AG10803 (cell line): ENCODE data around the gene RTN1.

ENCODE experiments used
- DNase-seq: peaks from one replicate; pipeline ENCODE4 v3.0.0; 2010; ENCODE audit warnings: low read depth
- H3K4me3 ChIP-seq: 2 replicates; pipeline ENCODE4 v1.5.1; 2011; ENCODE audit warnings: mild to moderate bottlenecking, low read length, control low read depth
- TF ChIP-seq, protein P1 (sequence below): conservative IDR thresholded peaks from 2 replicates; pipeline ENCODE4 v1.5.1; 2011; ENCODE audit warnings: mild to moderate bottlenecking, low read length, control low read depth, inconsistent platforms

The RTN1 gene, protein sequence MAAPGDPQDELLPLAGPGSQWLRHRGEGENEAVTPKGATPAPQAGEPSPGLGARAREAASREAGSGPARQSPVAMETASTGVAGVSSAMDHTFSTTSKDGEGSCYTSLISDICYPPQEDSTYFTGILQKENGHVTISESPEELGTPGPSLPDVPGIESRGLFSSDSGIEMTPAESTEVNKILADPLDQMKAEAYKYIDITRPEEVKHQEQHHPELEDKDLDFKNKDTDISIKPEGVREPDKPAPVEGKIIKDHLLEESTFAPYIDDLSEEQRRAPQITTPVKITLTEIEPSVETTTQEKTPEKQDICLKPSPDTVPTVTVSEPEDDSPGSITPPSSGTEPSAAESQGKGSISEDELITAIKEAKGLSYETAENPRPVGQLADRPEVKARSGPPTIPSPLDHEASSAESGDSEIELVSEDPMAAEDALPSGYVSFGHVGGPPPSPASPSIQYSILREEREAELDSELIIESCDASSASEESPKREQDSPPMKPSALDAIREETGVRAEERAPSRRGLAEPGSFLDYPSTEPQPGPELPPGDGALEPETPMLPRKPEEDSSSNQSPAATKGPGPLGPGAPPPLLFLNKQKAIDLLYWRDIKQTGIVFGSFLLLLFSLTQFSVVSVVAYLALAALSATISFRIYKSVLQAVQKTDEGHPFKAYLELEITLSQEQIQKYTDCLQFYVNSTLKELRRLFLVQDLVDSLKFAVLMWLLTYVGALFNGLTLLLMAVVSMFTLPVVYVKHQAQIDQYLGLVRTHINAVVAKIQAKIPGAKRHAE

DNA sequence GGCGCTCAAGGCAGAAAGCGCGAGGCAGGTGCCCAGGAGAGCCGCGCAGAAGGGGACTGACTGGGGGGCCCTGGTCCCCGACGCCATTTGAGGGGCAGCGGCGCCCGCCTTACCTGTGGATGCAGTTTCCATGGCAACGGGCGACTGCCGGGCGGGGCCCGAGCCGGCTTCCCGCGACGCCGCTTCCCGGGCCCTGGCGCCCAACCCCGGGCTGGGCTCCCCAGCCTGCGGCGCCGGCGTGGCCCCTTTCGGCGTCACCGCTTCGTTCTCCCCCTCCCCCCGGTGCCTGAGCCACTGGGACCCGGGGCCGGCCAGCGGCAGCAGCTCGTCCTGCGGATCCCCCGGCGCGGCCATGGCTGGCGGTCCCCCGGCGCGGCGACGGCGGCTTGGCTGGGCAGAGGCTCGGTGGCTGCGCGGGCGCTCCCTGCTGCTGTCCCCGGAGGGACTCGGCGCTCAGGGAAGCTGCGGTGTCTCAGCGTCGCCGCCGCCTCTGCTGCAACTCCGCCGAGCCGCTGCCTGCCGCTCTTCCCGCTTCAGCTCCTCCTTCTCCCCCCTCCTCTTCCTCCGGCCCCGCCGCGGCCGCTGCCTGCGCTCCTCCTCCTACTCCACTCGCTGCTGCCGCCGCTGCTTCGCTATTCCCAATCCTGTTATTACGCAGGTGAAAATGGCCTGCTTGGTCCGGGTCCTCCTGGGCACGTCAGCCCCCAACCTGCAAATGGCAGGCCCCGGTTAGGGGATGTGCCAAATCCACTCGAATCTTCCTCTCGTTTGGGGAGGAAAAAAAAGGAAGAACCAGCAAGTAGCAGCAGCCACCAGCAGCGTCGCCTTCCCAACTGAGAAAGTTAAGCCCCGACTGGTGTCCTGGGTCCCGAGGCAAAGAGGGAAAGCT, at the start of gene RTN1:
Gene RTN1 (minus strand): TSS at position 500 of the 889 bp plus-strand sequence. CDS start 146 bp downstream, at position 354.
- TF ChIP-seq, protein P1, sequence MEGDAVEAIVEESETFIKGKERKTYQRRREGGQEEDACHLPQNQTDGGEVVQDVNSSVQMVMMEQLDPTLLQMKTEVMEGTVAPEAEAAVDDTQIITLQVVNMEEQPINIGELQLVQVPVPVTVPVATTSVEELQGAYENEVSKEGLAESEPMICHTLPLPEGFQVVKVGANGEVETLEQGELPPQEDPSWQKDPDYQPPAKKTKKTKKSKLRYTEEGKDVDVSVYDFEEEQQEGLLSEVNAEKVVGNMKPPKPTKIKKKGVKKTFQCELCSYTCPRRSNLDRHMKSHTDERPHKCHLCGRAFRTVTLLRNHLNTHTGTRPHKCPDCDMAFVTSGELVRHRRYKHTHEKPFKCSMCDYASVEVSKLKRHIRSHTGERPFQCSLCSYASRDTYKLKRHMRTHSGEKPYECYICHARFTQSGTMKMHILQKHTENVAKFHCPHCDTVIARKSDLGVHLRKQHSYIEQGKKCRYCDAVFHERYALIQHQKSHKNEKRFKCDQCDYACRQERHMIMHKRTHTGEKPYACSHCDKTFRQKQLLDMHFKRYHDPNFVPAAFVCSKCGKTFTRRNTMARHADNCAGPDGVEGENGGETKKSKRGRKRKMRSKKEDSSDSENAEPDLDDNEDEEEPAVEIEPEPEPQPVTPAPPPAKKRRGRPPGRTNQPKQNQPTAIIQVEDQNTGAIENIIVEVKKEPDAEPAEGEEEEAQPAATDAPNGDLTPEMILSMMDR = no peak
- peak within 1 kb of the TSS; percentile 58 for H3K4me3 ChIP-seq
- DNase-seq = peak; percentile 37

DNA sequence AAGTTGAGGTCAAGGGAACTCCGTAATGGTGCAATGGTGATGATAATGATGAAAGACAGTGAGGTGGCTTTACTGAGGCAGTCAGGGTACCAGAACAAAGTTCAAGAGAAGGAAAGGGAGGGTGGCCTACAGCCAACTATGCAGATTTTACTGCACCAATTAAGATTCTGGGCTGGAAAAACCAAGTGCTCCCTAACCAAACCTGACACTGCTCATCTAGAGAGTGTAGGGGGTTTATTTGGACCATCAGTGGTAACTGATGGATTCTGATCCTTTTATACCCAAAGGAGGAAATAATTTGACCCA, 49.8 kb upstream of the RTN1 start:
- no peak overlapping the region for H3K4me3 ChIP-seq
- TF ChIP-seq, protein P1 = no peak
- DNase-seq = no peak

DNA sequence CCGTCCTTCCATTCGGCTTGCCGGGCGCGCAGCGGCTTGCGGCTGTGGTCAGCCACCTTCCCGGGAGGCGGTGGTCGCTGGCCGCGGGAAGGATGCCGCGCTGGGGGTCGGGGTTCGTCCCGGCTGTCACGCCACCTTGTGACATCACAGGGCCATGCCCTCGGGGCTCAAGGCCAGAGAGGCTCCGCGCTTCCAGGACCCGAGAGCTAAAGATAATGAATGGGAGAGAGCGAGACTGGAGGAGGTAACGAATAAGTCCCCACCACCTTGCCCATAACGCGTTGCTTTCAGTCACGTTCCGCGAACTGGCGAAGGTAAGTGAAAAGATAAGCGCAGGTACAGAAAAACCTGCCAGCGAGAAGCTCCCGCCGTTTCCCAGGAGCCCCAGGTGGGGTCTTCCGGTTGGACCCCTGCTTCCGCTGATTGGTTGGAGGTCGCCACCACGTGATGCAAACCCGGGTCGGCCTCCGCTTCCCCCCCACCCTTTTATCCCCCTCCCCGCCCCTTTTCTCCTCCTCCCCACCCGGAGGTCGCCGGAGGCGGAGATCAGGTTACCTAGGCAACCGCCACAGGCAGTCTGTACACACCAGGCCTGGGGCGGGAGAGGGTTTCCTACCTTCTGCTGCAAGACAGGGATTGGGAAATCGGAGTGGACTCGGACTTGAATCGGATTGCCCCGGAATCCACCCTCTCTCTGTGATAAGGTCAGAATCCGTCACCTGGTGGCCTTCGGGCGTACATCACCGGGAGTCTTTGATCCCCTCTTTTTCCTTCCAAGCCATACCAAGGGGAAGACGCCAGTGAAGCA, 49.2 kb upstream of the RTN1 start, which contains the start of gene LRRC9:
Gene LRRC9 (plus strand): TSS at position 575 of the 808 bp plus-strand sequence.
- no peak for DNase-seq
- H3K4me3 ChIP-seq = peak within 1 kb of the TSS; percentile 40
- TF ChIP-seq, protein P1 = no peak

DNA sequence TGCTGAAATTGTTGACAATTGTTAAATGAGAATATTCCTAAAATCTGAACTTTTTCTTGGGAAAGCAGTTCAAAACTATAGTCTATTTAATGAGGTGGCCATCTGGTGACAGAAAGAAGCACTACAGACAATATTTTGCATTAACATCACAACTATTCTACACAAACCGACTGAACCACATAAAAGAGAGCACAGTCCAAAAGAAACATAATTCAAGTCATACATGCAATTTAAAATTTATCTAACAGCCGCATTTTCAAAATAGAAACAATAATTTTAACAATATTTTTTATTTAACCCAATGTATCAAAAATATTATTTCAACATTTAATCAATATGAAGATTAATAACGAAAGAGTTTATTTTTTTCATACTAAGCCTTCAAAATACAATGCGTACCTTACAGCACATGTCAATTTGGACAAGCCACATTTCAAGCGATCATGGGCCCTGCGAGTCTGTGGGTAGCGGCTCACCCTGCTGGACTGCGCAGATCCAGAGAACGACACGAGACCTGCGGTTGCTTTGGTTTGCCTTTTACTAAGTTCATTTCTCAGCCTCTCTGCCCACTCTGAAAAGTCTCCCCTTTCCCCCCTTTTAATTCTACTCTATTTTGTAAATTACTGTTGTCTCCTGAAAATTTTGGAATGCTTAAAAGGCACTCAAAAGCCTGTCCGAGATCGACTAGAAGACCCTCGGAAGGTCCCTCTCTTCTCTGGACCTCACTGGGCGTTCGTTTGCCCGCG, 48.4 kb upstream of the RTN1 start:
- H3K4me3 ChIP-seq = peak overlapping the region; percentile 40
- DNase-seq = peak; percentile 31

DNA sequence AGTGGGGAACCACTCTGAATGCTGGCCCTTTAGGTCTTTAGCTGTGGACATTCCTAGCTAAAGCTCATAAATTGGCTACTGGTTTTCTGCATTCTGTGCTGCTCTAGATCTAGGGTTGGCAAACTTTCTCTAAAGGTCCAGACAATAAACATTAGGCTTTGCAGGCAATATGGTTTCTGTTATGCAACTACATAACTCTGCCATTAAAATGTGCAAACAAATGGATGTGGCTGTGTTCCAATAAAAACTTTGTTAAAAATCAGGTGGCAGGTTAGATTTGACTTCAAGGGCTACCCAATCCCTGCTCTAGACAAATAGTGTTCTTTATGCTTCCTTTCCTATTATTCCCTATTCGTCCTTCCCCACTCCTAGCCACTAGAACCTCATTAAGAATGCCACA, 42.6 kb upstream of the RTN1 start:
- H3K4me3 ChIP-seq = no peak overlapping the region
- TF ChIP-seq, protein P1 = no peak
- DNase-seq = no peak

More for the DNA sequence above, 48.4 kb upstream of the RTN1 start:
- TF ChIP-seq, protein P1 = peak; percentile 61
